Lung (tissue), 12 donors: ENCODE data around the gene BIRC7. TPM values are rescaled to one million over a fixed set of nuclear protein-coding genes. Genes with fewer than 3 reads are reported as not detected.

ENCODE experiments used
- ATAC-seq: fragments of 200-7000 bp; cut with Tn5 transposase; one replicate; pipeline ENCODE4 v1.9.1; 2020; ENCODE audit warnings: moderate number of reproducible peaks; ENCODE audit not compliant: insufficient read depth, low FRiP score
- DNase-seq, 3 donors: peaks; one replicate each; pipeline ENCODE4 v3.0.0-alpha.2; 2013 to 2017
- H3K27ac ChIP-seq, 2 donors: one replicate each; pipeline ENCODE4 v1.5.1; 2013; ENCODE audit warnings: mild to moderate bottlenecking in 2 of 2, moderate library complexity in 2 of 2, control low read depth in 1 of 2, inconsistent platforms in 1 of 2, low read depth in 1 of 2, low read length in 1 of 2
- H3K27me3 ChIP-seq, 3 donors: one replicate each; pipeline ENCODE4 v1.5.1; 2013; ENCODE audit warnings: low read length in 2 of 3; ENCODE audit not compliant: control insufficient read depth in 3 of 3, insufficient read depth in 3 of 3
- H3K36me3 ChIP-seq, 4 donors: one replicate each; pipeline ENCODE4 v1.5.1; 2013; ENCODE audit warnings: low read length in 4 of 4, mild to moderate bottlenecking in 1 of 4, moderate library complexity in 1 of 4; ENCODE audit not compliant: control insufficient read depth in 4 of 4, insufficient read depth in 4 of 4
- H3K4me1 ChIP-seq, 5 donors: one replicate each; pipeline ENCODE4 v1.5.1; 2013; ENCODE audit warnings: low read length in 5 of 5, mild to moderate bottlenecking in 2 of 5, moderate library complexity in 1 of 5; ENCODE audit not compliant: control insufficient read depth in 5 of 5, insufficient read depth in 5 of 5
- H3K4me3 ChIP-seq: one replicate; pipeline ENCODE4 v1.5.1; 2013; ENCODE audit warnings: mild to moderate bottlenecking, control low read depth, moderate library complexity
- H3K9ac ChIP-seq, 2 donors: one replicate each; pipeline ENCODE4 v1.5.1; 2013; ENCODE audit warnings: low read length in 2 of 2, control low read depth in 1 of 2; ENCODE audit not compliant: insufficient read depth in 1 of 2
- H3K9me3 ChIP-seq, 4 donors: one replicate each; pipeline ENCODE4 v1.5.1; 2013; ENCODE audit warnings: low read length in 3 of 4, mild to moderate bottlenecking in 1 of 4, moderate library complexity in 1 of 4; ENCODE audit not compliant: control insufficient read depth in 4 of 4, insufficient read depth in 3 of 4
- WGBS, 2 donors: extraction: QIAGEN DNeasy Blood & Tissue Kit; methylation state at CpG; one replicate each; pipeline ENCODE4 v1.1.7; 2013; 5-methylcytosine and 5-hydroxymethylcytosine counted together
- polyA plus RNA-seq, 2 donors: library from polyadenylated mRNA; stranded (reverse); fragments of 200-250 nt; gene quantifications; one replicate each; pipeline ENCODE4 v1.2.1, GENCODE V29; 2013
- total RNA-seq, 2 donors: library from RNA; depleted of rRNA in 1 of 2; stranded (reverse); fragments of >200 nt in 1 of 2; gene quantifications; one replicate each; pipeline ENCODE4 v1.2.1, GENCODE V29; 2014 to 2021
- TF ChIP-seq, protein P1 (sequence below): IDR thresholded peaks from 2 replicates; pipeline ENCODE4 v1.5.1; 2012; ENCODE audit warnings: mild to moderate bottlenecking; ENCODE audit errors: control extremely low read depth, extremely low read depth
- donor health status: control.
- donor health status: control.
- donor health status: Bipolar disorder and iron deficiency.
- donor health status: healthy.
- donor health status: DM: yes; HTN: yes; CAD: no.

Gene BIRC7
- total and polyA plus RNA-seq, 4 donors: 0.57 to 1.2 (median 0.71) TPM; not detected in 1

DNA sequence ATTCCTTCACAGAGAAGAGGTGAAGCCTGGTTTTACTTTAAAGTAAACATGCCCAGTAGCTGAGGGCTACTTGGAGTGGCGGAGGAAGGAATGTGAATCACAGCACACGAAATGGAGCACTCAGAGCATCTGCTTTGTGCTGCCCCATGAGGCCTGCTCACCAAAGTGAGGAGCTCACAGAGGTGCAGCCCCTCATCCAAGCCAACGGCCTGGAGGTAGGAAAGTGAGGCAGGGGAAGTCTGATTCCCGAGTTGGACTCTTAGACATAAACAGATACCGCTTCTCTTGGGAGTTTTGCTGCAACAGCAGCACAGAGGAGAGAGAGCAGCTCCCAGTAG, 23.3 kb upstream of the BIRC7 start:
- ATAC-seq (no peak), DNase-seq (no peak)
- 71 to 90% methylated on average over 5 of the region's 5 CpGs for whole genome bisulfite sequencing, 2 donors
- Histone ChIP-seq H3K27ac (no peak overlapping the region), H3K36me3 (peaks cover 17 to 42% (median 31%) of the 10 kb centered on the region in 4 donors), H3K27me3 (no peaks in the 10 kb centered on the region), H3K4me3 (no peak overlapping the region), H3K9me3 (no peaks in the 10 kb centered on the region), H3K4me1 (peaks cover 5 to 18% (median 7%) of the 10 kb centered on the region in 5 donors), H3K9ac (no peak overlapping the region)
- TF ChIP-seq, protein P1, sequence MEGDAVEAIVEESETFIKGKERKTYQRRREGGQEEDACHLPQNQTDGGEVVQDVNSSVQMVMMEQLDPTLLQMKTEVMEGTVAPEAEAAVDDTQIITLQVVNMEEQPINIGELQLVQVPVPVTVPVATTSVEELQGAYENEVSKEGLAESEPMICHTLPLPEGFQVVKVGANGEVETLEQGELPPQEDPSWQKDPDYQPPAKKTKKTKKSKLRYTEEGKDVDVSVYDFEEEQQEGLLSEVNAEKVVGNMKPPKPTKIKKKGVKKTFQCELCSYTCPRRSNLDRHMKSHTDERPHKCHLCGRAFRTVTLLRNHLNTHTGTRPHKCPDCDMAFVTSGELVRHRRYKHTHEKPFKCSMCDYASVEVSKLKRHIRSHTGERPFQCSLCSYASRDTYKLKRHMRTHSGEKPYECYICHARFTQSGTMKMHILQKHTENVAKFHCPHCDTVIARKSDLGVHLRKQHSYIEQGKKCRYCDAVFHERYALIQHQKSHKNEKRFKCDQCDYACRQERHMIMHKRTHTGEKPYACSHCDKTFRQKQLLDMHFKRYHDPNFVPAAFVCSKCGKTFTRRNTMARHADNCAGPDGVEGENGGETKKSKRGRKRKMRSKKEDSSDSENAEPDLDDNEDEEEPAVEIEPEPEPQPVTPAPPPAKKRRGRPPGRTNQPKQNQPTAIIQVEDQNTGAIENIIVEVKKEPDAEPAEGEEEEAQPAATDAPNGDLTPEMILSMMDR: no peak

DNA sequence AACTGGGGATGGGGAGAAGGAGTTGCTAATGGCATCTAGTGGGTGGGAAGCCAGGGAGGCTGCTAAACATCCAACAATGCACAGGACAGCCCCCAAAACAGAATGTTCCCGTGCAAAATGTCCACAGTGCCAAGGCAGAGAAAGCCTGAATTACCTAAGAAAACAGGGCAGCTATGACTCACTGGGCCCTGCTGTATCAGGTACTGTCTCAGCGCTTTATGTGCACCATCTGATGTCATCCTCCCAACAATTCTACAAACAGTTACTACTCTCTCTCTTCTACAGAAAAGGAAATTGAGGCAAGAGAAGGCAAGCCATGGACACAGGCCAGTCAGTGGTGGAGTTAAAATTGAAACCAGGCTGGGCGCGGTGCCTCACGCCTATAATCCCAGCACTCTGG, 22.9 kb upstream of the BIRC7 start:
- peaks cover 13 to 41% (median 30%) of the 10 kb centered on the region in 4 donors for H3K36me3 ChIP-seq

DNA sequence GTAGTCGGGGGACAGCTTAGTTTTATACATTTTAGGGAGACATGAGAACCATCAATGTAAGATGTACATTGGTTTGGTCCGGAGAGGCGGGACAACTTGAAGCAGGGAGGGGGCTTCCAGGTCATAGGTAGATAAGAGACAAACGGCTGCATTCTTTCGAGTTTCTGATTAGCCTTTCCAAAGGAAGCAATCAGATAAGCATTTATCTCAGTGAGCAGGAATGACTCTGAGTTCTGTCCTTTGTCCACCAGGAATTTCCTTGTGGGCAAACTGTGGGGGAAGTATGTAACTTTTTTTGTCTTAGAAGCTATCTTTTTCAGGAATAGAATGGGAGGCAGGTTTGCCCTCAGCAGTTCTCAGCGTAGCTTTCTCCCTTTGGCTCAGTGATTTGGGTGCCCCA, 21.2 kb upstream of the BIRC7 start:
- WGBS, 2 donors: 67 to 74% methylated on average over 6 of the region's 6 CpGs
- no peak for DNase-seq
- H3K4me1 ChIP-seq: peaks cover 5 to 18% (median 7%) of the 10 kb centered on the region in 5 donors

More for the DNA sequence above, 22.9 kb upstream of the BIRC7 start:
- TF ChIP-seq, protein P1: no peak
- ATAC-seq (no peak), DNase-seq (no peak)
- H3K9me3 ChIP-seq: no peaks in the 10 kb centered on the region
- H3K4me3 ChIP-seq: no peak overlapping the region
- H3K9ac ChIP-seq: no peak overlapping the region
- H3K27me3 ChIP-seq: no peaks in the 10 kb centered on the region
- H3K4me1 ChIP-seq: peaks cover 5 to 18% (median 7%) of the 10 kb centered on the region in 5 donors
- H3K27ac ChIP-seq: no peak overlapping the region
- 91% methylated on average over 5 of the region's 5 CpGs for WGBS, 2 donors

More for the DNA sequence above, 21.2 kb upstream of the BIRC7 start:
- no peak overlapping the region for H3K9ac ChIP-seq
- H3K9me3 ChIP-seq: no peaks in the 10 kb centered on the region
- no peak for ATAC-seq
- H3K4me3 ChIP-seq: no peak overlapping the region
- peaks cover 7 to 41% (median 23%) of the 10 kb centered on the region in 4 donors for H3K36me3 ChIP-seq
- H3K27ac ChIP-seq: no peak overlapping the region
- TF ChIP-seq, protein P1: no peak
- H3K27me3 ChIP-seq: no peaks in the 10 kb centered on the region
